Spleen (tissue), 7 donors: ENCODE data around the gene ARL15.

ENCODE experiments used
- CTCF ChIP-seq, 11 experiments: fragments of 200-600 bp in 7 of 11; fragments of 450-650 bp in 4 of 11; sonication (generic) in 4 of 11; IDR thresholded peaks in 8 of 11; conservative IDR thresholded peaks in 3 of 11; 1 replicate in 7 of 11; 2 replicates in 4 of 11; pipeline versions ENCODE4 v1.4.0 to v1.8.0; 2016 to 2021; ENCODE audit warnings: antibody characterized with exemption in 11 of 11, inconsistent platforms in 4 of 11, mild to moderate bottlenecking in 1 of 11
- POLR2A ChIP-seq, 3 donors: fragments of 450-650 bp; IDR thresholded peaks; one replicate each; pipeline ENCODE4 v1.5.1; 2017; ENCODE audit warnings: antibody characterized with exemption in 3 of 3, mild to moderate bottlenecking in 1 of 3
- POLR2AphosphoS5 ChIP-seq, 3 donors: sonication (generic); formaldehyde crosslinking; IDR thresholded peaks; one replicate each; pipeline ENCODE4 v1.5.1; 2017; ENCODE audit warnings: antibody characterized with exemption in 3 of 3
- donor health status: DM: no; HTN: no; CAD: no; lungs with moderate emphysema.
- donor health status: DM: no; HTN: no; CAD: no.
- donor health status: DM: no; HTN: no; CAD: no.

- TF ChIP-seq CTCF (IDR thresholded peaks at IDR 0.05 in 8 of 11, conservative IDR thresholded peaks at IDR 0.05 in 3 of 11) (no peak), POLR2A (IDR thresholded peaks at IDR 0.05) (no peak), POLR2AphosphoS5 (IDR thresholded peaks at IDR 0.05) (no peak)
Measured at GRCh38 chr5:54150841-54151240, 159.5 kb downstream of the ARL15 start.
